Lower leg skin (tissue), 4 donors: ENCODE results near the gene ACOT13. TPM values are rescaled to one million over a fixed set of nuclear protein-coding genes. Genes with fewer than 3 reads are reported as not detected.
"Not testable (repeated sequence)": the region's sequence is repeated elsewhere in the genome, so short reads cannot be mapped to it uniquely, and the experiment has no call there.

Experiments used
- DNase-seq, 2 donors: peaks; one replicate each; pipeline ENCODE4 v3.0.0-alpha.2; 2019; ENCODE audit warnings: low spot score in 2 of 2
- H3K4me3 ChIP-seq: fragments of 200-600 bp; sonication (generic); 2 replicates; pipeline ENCODE4 v1.5.1; 2017; ENCODE audit warnings: mild to moderate bottlenecking, low read depth; ENCODE audit not compliant: poor library complexity, severe bottlenecking
- POLR2A ChIP-seq, 2 donors: fragments of 450-650 bp; IDR thresholded peaks; one replicate each; pipeline ENCODE4 v1.6.1; 2016 to 2017; ENCODE audit warnings: antibody characterized with exemption in 2 of 2, mild to moderate bottlenecking in 1 of 2, moderate library complexity in 1 of 2
- WGBS, 2 donors: methylation state at CpG; one replicate each; pipeline ENCODE4 v1.1.5; 2018; 5-methylcytosine and 5-hydroxymethylcytosine counted together
- intact Hi-C: fragments of 100-400 bp; cut with DNase I; formaldehyde crosslinking; loops from one replicate; pipeline ENCODE4 v1.15.0; 2023; ENCODE audit warnings: low total_unique reads
- total RNA-seq, 4 donors: library from RNA; depleted of rRNA; stranded (reverse); fragments of >200 nt; gene quantifications; one replicate each; pipeline ENCODE4 v1.1.0, GENCODE V29; 2016
- TF ChIP-seq, protein P1 (sequence below), 3 donors: fragments of 450-650 bp; IDR thresholded peaks; one replicate each; pipeline ENCODE4 v1.5.1; 2016; ENCODE audit warnings: antibody characterized with exemption in 3 of 3, mild to moderate bottlenecking in 3 of 3, moderate library complexity in 2 of 3

Gene ACOT13
- total RNA-seq, 4 donors from 2014 or later, result 4.6 to 22.6 (median 10.6) TPM

DNA sequence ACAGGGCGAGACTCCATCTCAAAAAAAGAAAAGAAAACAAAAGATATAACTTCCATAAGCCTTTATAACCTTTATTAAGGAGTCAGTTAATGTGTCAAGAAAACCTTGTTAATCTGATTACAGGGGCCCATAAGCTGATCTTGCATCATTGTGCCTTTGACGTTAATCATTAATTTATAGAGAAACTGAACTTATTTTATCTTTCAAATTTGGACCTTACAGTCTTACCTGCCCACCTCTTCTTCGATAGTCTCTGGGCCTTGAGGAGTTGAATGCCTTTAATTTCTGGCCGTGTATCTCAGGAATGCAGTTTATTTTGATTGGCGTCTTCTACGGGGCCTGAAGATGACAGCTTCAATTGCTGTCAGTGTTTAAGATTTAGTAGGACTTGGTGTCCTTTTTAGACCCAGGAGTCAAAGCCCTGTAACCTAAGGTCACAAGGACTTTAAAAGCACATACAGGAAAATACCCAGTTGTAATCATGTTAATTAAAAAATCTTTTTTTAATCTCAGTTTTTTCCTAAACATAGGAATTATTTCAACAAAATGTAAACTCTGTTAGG, 5.8 kb downstream of the ACOT13 start:
- intact Hi-C loops, result no loop called here
- no peak for DNase-seq
- no peak overlapping the region for H3K4me3 ChIP-seq
- TF ChIP-seq, protein P1, sequence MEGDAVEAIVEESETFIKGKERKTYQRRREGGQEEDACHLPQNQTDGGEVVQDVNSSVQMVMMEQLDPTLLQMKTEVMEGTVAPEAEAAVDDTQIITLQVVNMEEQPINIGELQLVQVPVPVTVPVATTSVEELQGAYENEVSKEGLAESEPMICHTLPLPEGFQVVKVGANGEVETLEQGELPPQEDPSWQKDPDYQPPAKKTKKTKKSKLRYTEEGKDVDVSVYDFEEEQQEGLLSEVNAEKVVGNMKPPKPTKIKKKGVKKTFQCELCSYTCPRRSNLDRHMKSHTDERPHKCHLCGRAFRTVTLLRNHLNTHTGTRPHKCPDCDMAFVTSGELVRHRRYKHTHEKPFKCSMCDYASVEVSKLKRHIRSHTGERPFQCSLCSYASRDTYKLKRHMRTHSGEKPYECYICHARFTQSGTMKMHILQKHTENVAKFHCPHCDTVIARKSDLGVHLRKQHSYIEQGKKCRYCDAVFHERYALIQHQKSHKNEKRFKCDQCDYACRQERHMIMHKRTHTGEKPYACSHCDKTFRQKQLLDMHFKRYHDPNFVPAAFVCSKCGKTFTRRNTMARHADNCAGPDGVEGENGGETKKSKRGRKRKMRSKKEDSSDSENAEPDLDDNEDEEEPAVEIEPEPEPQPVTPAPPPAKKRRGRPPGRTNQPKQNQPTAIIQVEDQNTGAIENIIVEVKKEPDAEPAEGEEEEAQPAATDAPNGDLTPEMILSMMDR (IDR thresholded peaks at IDR 0.05), result no peak
- TF ChIP-seq POLR2A (IDR thresholded peaks at IDR 0.05), result no peak
- WGBS, 2 donors, result 85 to 92% methylated on average over 6 of the region's 6 CpGs

DNA sequence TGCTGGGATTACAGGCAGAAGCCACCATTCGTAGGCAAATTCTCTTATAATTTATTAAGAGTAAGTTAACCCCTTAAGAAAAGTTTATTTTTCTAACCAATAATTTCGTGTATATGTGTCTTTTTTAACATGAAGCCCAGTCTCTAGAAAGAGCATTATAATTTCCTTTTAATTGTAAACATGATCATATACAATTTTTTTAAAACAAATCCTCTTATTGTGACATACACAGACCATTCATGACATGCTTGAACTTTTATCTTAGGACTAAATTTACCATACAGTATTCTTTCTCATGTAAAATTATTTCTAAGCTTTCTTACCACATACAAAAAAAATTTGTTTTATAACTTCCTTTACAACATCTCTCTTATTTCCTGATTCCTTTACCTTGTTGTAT, 6.7 kb downstream of the ACOT13 start:
- H3K4me3 ChIP-seq, result no peak overlapping the region
- TF ChIP-seq, protein P1 (IDR thresholded peaks at IDR 0.05), result no peak
- TF ChIP-seq POLR2A (IDR thresholded peaks at IDR 0.05), result no peak
- intact Hi-C loops, result no loop called here
- 79 to 88% methylated on average over 2 of the region's 2 CpGs for WGBS, 2 donors
- no peak for DNase-seq

DNA sequence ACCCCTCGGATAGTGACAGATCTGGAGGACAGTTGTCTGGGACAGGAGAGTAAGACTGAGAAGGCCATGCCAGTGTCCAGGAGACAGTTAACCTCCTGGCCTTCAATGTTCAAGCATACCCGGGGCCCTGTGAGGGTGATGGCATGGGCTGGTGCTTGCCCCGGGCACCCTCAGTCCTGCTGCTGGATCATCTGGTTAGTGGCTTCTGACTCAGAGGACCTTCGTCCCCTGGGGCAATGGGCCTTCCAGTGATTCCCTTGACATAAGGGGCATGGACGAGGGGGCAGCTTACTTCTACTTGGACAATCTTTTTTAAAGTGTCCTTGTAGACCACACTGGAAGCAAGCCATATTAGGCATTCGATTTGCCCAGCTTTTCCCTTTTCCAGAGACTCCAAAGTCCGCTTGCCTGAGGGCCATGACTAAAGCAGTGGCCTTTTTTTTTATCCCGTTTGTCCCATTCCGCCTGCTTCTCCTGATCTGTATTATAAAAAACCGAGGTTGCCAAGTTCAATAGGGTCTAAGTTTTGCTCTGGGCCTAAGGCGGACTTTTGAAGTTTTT, 12.0 kb downstream of the ACOT13 start:
- DNase-seq, intact Hi-C loops, H3K4me3 ChIP-seq: not testable (repeated sequence)
- WGBS, 2 donors, result 88 to 89% methylated on average over 11 of the region's 11 CpGs

DNA sequence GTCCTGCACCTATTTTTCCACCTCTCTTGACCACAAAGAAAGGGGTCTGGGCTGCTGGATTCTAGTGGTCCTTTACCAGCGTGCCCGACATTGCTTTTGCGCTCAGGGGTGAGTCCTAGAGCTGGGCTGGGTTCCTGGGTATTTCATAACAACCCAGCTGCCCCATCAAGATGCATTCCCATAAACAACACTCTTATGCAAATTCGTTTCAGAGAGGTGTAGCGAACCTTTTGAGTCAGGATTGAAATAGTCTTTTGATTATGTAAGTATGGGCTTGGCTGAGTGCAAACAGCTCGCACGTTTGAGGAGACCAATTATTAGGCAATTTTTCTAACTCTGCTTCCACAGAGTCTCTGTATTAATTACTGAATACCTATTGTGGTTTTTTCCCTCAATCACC, 13.7 kb downstream of the ACOT13 start:
- no peak for TF ChIP-seq POLR2A (IDR thresholded peaks at IDR 0.05)
- TF ChIP-seq, protein P1 (IDR thresholded peaks at IDR 0.05), result no peak
- DNase-seq, result no peak
- WGBS, 2 donors, result 71 to 83% methylated on average over 7 of the region's 7 CpGs
- no peak overlapping the region for H3K4me3 ChIP-seq
- intact Hi-C loops, result no loop called here

DNA sequence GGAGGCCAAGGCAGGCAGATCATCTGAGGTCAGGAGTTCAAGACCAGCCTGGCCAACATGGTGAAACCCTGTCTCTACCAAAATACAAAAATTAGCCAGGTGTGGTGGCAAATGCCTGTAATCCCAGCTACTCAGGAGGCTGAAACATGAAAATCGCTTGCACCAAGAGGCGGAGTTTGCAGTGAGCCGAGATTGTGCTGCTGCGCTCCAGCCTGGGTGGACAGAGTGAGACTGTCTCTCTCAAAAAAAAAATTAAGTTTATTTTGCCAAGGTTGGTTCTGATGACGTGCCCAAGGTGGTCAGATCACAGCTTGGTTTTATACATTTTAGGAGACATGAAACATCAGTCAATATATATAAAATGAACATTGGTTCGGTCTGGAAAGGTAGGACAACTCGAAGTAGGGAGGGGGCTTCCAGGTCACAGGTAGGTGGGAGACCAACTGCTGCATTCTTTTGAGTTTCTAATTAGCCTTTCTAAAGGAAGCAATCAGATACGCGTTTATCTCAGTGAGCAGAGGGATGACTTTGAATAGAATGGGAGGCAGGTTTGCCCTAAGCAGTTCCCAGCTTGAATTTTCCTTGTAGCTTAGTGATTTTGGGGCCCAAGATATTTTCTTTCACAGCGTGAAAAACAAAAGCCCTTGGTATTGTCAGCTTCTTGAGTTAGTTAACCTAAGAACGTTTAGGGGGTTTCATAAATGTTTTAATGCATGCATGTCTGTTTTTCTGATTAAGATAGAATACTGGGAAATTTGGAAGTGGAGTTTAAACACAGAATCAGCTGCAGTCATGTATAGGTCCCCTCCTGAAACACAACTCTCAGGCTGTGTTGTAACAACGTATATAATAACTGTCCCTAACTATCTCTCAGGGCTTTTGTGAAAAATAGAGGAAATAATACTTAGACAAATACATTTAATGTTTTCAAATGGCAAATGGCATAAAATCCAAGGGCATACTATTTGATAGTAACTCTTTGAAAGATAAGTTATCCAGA, 16.7 kb downstream of the ACOT13 start:
- 73 to 78% methylated on average over 10 to 12 of the region's 12 CpGs for WGBS, 2 donors
- no peak overlapping the region for H3K4me3 ChIP-seq
- intact Hi-C loops, result no loop called here
- TF ChIP-seq POLR2A (IDR thresholded peaks at IDR 0.05), result no peak
- TF ChIP-seq, protein P1 (IDR thresholded peaks at IDR 0.05), result no peak
- DNase-seq, result no peak

- intact Hi-C loops, result no loop called here
- no peak for DNase-seq
- TF ChIP-seq, protein P1 (IDR thresholded peaks at IDR 0.05), result no peak
- no peak for TF ChIP-seq POLR2A (IDR thresholded peaks at IDR 0.05)
- H3K4me3 ChIP-seq, result no peak overlapping the region
- WGBS, 2 donors, result 97 to 100% methylated on average over 1 of the region's 1 CpG
Observed at GRCh38 chr6:24686408-24686807, 19.5 kb downstream of the ACOT13 start.
